Measurements from ENCODE around the gene IQCE.

Gene IQCE

GRCh38 chr7:2629746-2630681 lies 71.2 kb downstream of the IQCE start (continued):
- TF ChIP-seq, protein P1, sequence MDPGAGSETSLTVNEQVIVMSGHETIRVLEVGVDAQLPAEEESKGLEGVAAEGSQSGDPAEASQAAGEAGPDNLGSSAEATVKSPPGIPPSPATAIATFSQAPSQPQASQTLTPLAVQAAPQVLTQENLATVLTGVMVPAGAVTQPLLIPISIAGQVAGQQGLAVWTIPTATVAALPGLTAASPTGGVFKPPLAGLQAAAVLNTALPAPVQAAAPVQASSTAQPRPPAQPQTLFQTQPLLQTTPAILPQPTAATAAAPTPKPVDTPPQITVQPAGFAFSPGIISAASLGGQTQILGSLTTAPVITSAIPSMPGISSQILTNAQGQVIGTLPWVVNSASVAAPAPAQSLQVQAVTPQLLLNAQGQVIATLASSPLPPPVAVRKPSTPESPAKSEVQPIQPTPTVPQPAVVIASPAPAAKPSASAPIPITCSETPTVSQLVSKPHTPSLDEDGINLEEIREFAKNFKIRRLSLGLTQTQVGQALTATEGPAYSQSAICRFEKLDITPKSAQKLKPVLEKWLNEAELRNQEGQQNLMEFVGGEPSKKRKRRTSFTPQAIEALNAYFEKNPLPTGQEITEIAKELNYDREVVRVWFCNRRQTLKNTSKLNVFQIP (CRISPR knock-in tag; IDR thresholded peaks at IDR 0.05; ENCODE audit: borderline replicate concordance, low read depth), result no peak
- TF ChIP-seq ARNTL (CRISPR knock-in tag; IDR thresholded peaks at IDR 0.05; ENCODE audit: borderline replicate concordance, low read depth), result no peak
- TF ChIP-seq, protein P2, sequence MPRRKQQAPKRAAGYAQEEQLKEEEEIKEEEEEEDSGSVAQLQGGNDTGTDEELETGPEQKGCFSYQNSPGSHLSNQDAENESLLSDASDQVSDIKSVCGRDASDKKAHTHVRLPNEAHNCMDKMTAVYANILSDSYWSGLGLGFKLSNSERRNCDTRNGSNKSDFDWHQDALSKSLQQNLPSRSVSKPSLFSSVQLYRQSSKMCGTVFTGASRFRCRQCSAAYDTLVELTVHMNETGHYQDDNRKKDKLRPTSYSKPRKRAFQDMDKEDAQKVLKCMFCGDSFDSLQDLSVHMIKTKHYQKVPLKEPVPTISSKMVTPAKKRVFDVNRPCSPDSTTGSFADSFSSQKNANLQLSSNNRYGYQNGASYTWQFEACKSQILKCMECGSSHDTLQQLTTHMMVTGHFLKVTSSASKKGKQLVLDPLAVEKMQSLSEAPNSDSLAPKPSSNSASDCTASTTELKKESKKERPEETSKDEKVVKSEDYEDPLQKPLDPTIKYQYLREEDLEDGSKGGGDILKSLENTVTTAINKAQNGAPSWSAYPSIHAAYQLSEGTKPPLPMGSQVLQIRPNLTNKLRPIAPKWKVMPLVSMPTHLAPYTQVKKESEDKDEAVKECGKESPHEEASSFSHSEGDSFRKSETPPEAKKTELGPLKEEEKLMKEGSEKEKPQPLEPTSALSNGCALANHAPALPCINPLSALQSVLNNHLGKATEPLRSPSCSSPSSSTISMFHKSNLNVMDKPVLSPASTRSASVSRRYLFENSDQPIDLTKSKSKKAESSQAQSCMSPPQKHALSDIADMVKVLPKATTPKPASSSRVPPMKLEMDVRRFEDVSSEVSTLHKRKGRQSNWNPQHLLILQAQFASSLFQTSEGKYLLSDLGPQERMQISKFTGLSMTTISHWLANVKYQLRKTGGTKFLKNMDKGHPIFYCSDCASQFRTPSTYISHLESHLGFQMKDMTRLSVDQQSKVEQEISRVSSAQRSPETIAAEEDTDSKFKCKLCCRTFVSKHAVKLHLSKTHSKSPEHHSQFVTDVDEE (CRISPR knock-in tag; IDR thresholded peaks at IDR 0.05), result no peak
- TF ChIP-seq ZNF70 (CRISPR knock-in tag; IDR thresholded peaks at IDR 0.05), result no peak
- TF ChIP-seq OSR1 (CRISPR knock-in tag; IDR thresholded peaks at IDR 0.05), result no peak
- TF ChIP-seq, protein P3, sequence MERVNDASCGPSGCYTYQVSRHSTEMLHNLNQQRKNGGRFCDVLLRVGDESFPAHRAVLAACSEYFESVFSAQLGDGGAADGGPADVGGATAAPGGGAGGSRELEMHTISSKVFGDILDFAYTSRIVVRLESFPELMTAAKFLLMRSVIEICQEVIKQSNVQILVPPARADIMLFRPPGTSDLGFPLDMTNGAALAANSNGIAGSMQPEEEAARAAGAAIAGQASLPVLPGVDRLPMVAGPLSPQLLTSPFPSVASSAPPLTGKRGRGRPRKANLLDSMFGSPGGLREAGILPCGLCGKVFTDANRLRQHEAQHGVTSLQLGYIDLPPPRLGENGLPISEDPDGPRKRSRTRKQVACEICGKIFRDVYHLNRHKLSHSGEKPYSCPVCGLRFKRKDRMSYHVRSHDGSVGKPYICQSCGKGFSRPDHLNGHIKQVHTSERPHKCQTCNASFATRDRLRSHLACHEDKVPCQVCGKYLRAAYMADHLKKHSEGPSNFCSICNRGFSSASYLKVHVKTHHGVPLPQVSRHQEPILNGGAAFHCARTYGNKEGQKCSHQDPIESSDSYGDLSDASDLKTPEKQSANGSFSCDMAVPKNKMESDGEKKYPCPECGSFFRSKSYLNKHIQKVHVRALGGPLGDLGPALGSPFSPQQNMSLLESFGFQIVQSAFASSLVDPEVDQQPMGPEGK (CRISPR knock-in tag; IDR thresholded peaks at IDR 0.05; ENCODE audit: borderline replicate concordance), result no peak
- no peak for TF ChIP-seq ZFP3 (CRISPR knock-in tag; IDR thresholded peaks at IDR 0.05)
- no peak for TF ChIP-seq BACH2 (CRISPR knock-in tag; IDR thresholded peaks at IDR 0.05; ENCODE audit: borderline replicate concordance)
- no peak for TF ChIP-seq ZNF8 (CRISPR knock-in tag; IDR thresholded peaks at IDR 0.05)

- TF ChIP-seq TOX (CRISPR knock-in tag; IDR thresholded peaks at IDR 0.05; ENCODE audit: borderline replicate concordance) (no peak), ZNF565 (CRISPR knock-in tag; conservative IDR thresholded peaks at IDR 0.05; ENCODE audit: low read depth) (no peak), TCF4 (CRISPR knock-in tag; IDR thresholded peaks at IDR 0.05; ENCODE audit: borderline replicate concordance) (no peak), ZNF8 (CRISPR knock-in tag; IDR thresholded peaks at IDR 0.05) (no peak), GLIS3 (CRISPR knock-in tag; IDR thresholded peaks at IDR 0.05) (no peak), ZNF70 (CRISPR knock-in tag; IDR thresholded peaks at IDR 0.05) (peak; percentile 100)
- ATAC-seq, result peak; percentile 2; the same call in 1 of the 3 replicates
Observed at GRCh38 chr7:2631946-2632732, 73.4 kb downstream of the IQCE start, which contains the start of gene TTYH3. Gene TTYH3, plus strand, starts transcription at chr7:2631986. Its CDS starts 170 bp downstream, at chr7:2632156.

GRCh38 chr7:2632733-2633537 lies 74.2 kb downstream of the IQCE start:
- TF ChIP-seq, protein P3 (CRISPR knock-in tag; IDR thresholded peaks at IDR 0.05; ENCODE audit: borderline replicate concordance), result peak; percentile 95
- TF ChIP-seq OSR1 (CRISPR knock-in tag; IDR thresholded peaks at IDR 0.05) (no peak), RARB (CRISPR knock-in tag; IDR thresholded peaks at IDR 0.05) (no peak), ZNF8 (CRISPR knock-in tag; IDR thresholded peaks at IDR 0.05) (no peak), ZNF565 (CRISPR knock-in tag; conservative IDR thresholded peaks at IDR 0.05; ENCODE audit: low read depth) (no peak), PPARA (CRISPR knock-in tag; IDR thresholded peaks at IDR 0.05; ENCODE audit: borderline replicate concordance) (no peak), CSDC2 (CRISPR knock-in tag; IDR thresholded peaks at IDR 0.05) (no peak)
- TF ChIP-seq, protein P2 (CRISPR knock-in tag; IDR thresholded peaks at IDR 0.05), result 0 out of 2 replicates have a peak, but pooled peaks have one; percentile 18
- TF ChIP-seq, protein P4, sequence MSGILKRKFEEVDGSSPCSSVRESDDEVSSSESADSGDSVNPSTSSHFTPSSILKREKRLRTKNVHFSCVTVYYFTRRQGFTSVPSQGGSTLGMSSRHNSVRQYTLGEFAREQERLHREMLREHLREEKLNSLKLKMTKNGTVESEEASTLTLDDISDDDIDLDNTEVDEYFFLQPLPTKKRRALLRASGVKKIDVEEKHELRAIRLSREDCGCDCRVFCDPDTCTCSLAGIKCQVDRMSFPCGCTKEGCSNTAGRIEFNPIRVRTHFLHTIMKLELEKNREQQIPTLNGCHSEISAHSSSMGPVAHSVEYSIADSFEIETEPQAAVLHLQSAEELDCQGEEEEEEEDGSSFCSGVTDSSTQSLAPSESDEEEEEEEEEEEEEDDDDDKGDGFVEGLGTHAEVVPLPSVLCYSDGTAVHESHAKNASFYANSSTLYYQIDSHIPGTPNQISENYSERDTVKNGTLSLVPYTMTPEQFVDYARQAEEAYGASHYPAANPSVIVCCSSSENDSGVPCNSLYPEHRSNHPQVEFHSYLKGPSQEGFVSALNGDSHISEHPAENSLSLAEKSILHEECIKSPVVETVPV (CRISPR knock-in tag; IDR thresholded peaks at IDR 0.05), result no peak
- peak; percentile 49 for ATAC-seq
